Gastroesophageal sphincter (tissue), 4 donors: ENCODE results near the gene ANKRD13A. TPM values are rescaled to one million over a fixed set of nuclear protein-coding genes. Genes with fewer than 3 reads are reported as not detected.
A peak's percentile ranks its signal among the peaks of the same experiment; 100 is the strongest.

Experiments used
- ATAC-seq: fragments of 150-250 bp; one replicate; pipeline ENCODE4 v1.9.1; 2016; ENCODE audit warnings: mild to moderate bottlenecking, moderate library complexity
- H3K27ac ChIP-seq, 4 donors: fragments of 200-600 bp; sonication (generic) in 3 of 4; 1 replicate in 3 of 4; 2 replicates in 1 of 4; pipeline ENCODE4 v1.5.1; 2016 to 2019
- H3K27me3 ChIP-seq: fragments of 200-600 bp; sonication (generic); one replicate; pipeline ENCODE4 v1.5.1; 2019
- H3K36me3 ChIP-seq, 2 donors: fragments of 200-600 bp; sonication (generic); one replicate each; pipeline ENCODE4 v1.5.1; 2019; ENCODE audit warnings: control low read depth in 1 of 2
- H3K4me1 ChIP-seq, 3 donors: fragments of 200-600 bp; sonication (generic); 1 replicate in 2 of 3; 2 replicates in 1 of 3; pipeline ENCODE4 v1.5.1; 2016 to 2019; ENCODE audit warnings: control low read depth in 2 of 3
- H3K4me3 ChIP-seq, 2 donors: fragments of 200-600 bp; sonication (generic); one replicate each; pipeline ENCODE4 v1.5.1; 2019; ENCODE audit warnings: mild to moderate bottlenecking in 1 of 2, moderate library complexity in 1 of 2
- H3K9me3 ChIP-seq, 3 donors: fragments of 200-600 bp; sonication (generic); one replicate each; pipeline ENCODE4 v1.5.1; 2017 to 2019; ENCODE audit warnings: control low read depth in 2 of 3
- EP300 ChIP-seq: sonication (generic); formaldehyde crosslinking; IDR thresholded peaks from one replicate; pipeline ENCODE4 v1.6.1; 2017; ENCODE audit warnings: antibody characterized with exemption, mild to moderate bottlenecking
- POLR2A ChIP-seq, 2 donors: fragments of 450-650 bp; IDR thresholded peaks; one replicate each; pipeline ENCODE4 v1.6.1; 2017; ENCODE audit warnings: antibody characterized with exemption in 2 of 2, mild to moderate bottlenecking in 2 of 2, moderate library complexity in 1 of 2
- POLR2AphosphoS5 ChIP-seq: sonication (generic); formaldehyde crosslinking; IDR thresholded peaks from one replicate; pipeline ENCODE4 v1.6.1; 2017; ENCODE audit warnings: antibody characterized with exemption
- WGBS, 2 donors: methylation state at CpG; one replicate each; pipeline ENCODE4 v1.1.5; 2018; ENCODE audit warnings: low coverage in 1 of 2; 5-methylcytosine and 5-hydroxymethylcytosine counted together
- total RNA-seq, 4 donors: library from RNA; depleted of rRNA; stranded (reverse); fragments of >200 nt; gene quantifications; one replicate each; pipeline ENCODE4 v1.1.0, GENCODE V29; 2016
- TF ChIP-seq, protein P1 (sequence below), 4 experiments: fragments of 200-600 bp in 2 of 4; fragments of 450-650 bp in 2 of 4; sonication (generic) in 1 of 4; IDR thresholded peaks; one replicate each; pipeline ENCODE4 v1.5.1; 2017 to 2019; ENCODE audit warnings: antibody characterized with exemption in 4 of 4, mild to moderate bottlenecking in 2 of 4, moderate library complexity in 2 of 4

The ANKRD13A gene
- total RNA-seq, 4 donors from 2014 or later = 141 to 182 (median 153) TPM

DNA sequence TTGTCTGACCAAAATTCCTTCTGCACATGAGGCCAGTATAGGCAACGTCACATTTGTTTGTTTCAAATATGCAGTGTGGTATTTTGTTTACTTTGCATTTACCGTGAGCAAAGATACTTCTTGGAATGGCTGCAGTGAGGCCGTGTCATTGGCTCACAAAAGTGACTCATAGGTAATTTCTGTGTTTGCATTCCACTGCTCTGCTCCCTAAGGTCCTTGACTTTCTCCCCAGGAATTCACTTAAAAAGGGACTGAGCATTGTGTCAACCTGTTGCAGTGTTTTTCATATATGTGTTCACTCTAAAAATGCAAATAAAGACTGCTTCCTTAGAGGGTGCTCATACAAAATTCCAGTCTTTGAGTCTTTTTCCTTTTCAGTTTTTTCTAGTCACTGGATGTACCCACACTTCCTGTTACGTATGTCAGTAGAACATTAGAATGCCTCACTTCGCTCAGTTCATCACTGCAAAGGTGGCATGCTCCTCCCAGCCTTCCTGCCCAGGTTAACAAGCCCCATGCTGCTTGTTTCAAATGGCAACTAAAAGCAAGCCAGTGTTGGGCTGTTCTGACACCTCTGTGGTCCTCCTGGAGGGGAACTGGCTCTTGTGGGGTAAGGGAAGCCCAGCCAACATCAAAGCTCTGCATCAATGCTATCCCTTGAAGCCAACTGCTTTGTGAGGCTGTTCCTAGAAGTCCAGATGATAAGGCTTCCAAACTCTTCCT is 40.0 kb downstream of the ANKRD13A start:
- Histone ChIP-seq H3K27me3 (no peaks in the 10 kb centered on the region), H3K27ac (peak overlapping the region; percentile 79 to 84 (median 80)), H3K4me3 (no peak overlapping the region), H3K4me1 (peaks cover 0 to 70% (median 6%) of the 10 kb centered on the region in 3 donors), H3K36me3 (peaks cover 0 to 58% of the 10 kb centered on the region in 2 donors), H3K9me3 (no peaks in the 10 kb centered on the region)
- WGBS, 2 donors = 27 to 41% methylated on average over 5 of the region's 5 CpGs
- TF ChIP-seq POLR2A (IDR thresholded peaks at IDR 0.05) (no peak), POLR2AphosphoS5 (peak; percentile 81), EP300 (no peak)
- TF ChIP-seq, protein P1, sequence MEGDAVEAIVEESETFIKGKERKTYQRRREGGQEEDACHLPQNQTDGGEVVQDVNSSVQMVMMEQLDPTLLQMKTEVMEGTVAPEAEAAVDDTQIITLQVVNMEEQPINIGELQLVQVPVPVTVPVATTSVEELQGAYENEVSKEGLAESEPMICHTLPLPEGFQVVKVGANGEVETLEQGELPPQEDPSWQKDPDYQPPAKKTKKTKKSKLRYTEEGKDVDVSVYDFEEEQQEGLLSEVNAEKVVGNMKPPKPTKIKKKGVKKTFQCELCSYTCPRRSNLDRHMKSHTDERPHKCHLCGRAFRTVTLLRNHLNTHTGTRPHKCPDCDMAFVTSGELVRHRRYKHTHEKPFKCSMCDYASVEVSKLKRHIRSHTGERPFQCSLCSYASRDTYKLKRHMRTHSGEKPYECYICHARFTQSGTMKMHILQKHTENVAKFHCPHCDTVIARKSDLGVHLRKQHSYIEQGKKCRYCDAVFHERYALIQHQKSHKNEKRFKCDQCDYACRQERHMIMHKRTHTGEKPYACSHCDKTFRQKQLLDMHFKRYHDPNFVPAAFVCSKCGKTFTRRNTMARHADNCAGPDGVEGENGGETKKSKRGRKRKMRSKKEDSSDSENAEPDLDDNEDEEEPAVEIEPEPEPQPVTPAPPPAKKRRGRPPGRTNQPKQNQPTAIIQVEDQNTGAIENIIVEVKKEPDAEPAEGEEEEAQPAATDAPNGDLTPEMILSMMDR (IDR thresholded peaks at IDR 0.05) = no peak
- peak; percentile 88 for ATAC-seq

DNA sequence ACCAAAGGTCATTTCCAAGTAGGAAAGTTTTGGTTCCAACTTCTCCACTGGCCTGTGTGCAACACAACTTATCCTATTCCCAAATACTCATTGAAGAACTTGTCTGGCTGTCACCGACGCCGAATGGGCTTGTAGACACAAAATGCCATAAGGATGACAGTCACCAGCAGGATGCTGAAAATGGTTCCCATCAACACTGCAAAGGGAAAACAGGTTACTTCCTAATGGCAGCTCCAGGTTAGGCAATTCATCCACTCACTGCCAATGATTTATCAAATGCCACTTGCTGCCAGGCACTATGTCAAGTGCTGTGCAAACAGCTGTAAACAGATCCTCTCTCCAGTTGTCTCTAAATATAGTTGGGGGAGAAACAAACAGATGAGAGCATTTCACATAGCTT is 43.0 kb downstream of the ANKRD13A start:
- no peak for ATAC-seq
- Histone ChIP-seq H3K36me3 (peaks cover 0 to 33% of the 10 kb centered on the region in 2 donors), H3K4me3 (no peak overlapping the region), H3K9me3 (no peaks in the 10 kb centered on the region), H3K27ac (peak overlapping the region in 3 of 4 donors; percentile 39 to 84 (median 74)), H3K27me3 (no peaks in the 10 kb centered on the region), H3K4me1 (peaks cover 0 to 92% (median 15%) of the 10 kb centered on the region in 3 donors)
- TF ChIP-seq EP300 (no peak), POLR2A (IDR thresholded peaks at IDR 0.05) (no peak), POLR2AphosphoS5 (no peak)
- TF ChIP-seq, protein P1 (IDR thresholded peaks at IDR 0.05) = no peak
- WGBS, 2 donors = 97% methylated on average over 3 of the region's 3 CpGs; no CpG with 5 or more reads in 1 of the 2 donors

DNA sequence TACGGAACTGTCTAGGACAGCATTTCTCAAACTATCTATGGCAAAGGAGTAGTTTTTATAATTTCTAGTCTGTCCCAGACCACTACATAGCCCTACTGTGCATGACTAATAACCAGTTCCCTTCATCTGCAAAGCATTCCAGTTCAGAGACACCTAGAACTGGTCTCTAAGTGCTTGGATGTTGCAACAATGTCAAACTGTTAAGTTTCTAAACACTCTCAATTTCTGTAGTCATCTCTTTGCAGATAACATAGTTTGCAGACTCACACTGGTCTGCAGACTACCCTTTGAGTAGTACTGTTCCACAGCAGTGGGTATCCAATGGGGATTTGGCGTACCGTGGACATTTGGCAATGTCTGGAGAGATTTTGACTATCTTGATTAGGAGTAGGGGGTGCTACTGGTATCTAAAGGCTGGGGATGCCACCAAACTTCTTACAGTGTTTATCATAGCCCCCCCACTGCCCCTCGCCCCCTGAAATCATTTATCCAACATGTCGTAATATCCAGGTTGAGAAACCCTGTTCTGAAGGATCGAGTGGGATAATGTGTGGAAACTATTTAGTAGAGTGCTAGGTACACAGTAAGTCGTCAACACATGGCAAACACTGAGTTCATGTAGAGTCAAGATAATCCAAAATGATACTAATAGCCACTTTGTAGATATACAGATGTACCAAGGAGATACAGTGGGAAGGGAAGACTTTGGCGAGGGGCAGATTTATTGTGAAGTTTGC is 47.4 kb downstream of the ANKRD13A start:
- H3K27me3 ChIP-seq = no peaks in the 10 kb centered on the region
- ATAC-seq = no peak
- peaks cover 0 to 18% of the 10 kb centered on the region in 2 donors for H3K36me3 ChIP-seq
- TF ChIP-seq, protein P1 (IDR thresholded peaks at IDR 0.05) = no peak
- TF ChIP-seq EP300 (no peak), POLR2A (IDR thresholded peaks at IDR 0.05) (no peak), POLR2AphosphoS5 (no peak)
- WGBS, 2 donors = 78 to 84% methylated on average over 5 to 7 of the region's 8 CpGs
- H3K27ac ChIP-seq = peak overlapping the region in 2 of 4 donors; percentile 7 to 87
- peaks cover 0 to 71% (median 20%) of the 10 kb centered on the region in 3 donors for H3K4me1 ChIP-seq
- H3K9me3 ChIP-seq = no peaks in the 10 kb centered on the region
- no peak overlapping the region for H3K4me3 ChIP-seq

DNA sequence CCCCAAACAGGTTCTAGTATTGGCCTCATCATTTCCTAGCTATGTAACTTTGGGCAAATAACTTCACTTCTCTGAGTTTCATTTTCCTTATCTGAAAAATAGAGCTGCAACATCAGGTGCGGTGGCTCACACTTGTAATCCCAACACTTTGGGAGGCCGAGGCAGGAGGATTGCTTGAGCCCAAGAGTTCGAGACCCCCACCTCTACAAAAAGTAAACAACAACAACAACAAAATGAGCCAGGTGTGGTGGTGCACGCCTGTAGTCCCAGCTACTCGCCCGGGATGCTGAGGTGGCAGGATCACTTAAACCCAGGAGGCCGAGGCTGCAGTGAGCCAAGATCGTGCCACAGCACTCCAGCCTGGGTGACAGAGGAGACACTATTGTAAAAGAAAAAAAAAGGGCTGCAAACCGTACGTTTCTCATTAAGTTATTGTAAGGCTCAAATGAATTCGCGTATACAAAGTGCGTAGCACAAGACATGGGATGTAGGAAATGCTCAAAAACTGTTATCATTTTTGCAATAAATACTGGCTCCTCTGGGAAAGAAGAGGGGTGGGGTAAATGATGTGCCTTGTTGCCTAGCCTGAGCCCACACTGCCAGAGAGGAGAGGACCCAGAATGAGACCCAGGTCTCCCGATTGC is 48.2 kb downstream of the ANKRD13A start:
- TF ChIP-seq, protein P1 (IDR thresholded peaks at IDR 0.05) = no peak
- no peak for TF ChIP-seq EP300
- no peak for TF ChIP-seq POLR2A (IDR thresholded peaks at IDR 0.05)
- no peak for TF ChIP-seq POLR2AphosphoS5
- WGBS, 2 donors = 62 to 69% methylated on average over 5 to 13 of the region's 14 CpGs
- H3K4me1 ChIP-seq = peaks cover 0 to 66% (median 20%) of the 10 kb centered on the region in 3 donors
- H3K36me3 ChIP-seq = peaks cover 0 to 10% of the 10 kb centered on the region in 2 donors
- peak overlapping the region in 3 of 4 donors; percentile 82 to 89 (median 87) for H3K27ac ChIP-seq
- ATAC-seq = no peak
- no peaks in the 10 kb centered on the region for H3K9me3 ChIP-seq
- peak overlapping the region; percentile 51 to 76 for H3K4me3 ChIP-seq
- no peaks in the 10 kb centered on the region for H3K27me3 ChIP-seq
